HG03439 (cell line): ENCODE measurements around the gene FAM98B.
"Not testable (repeated sequence)": the region's sequence is repeated elsewhere in the genome, so short reads cannot be mapped to it uniquely, and the experiment has no call there.

Source experiments
- ATAC-seq: cut with Tn5 transposase; IDR thresholded peaks from one replicate; pipeline ENCODE4 v1.9.1; 2021; ENCODE audit warnings: mild to moderate bottlenecking, moderate library complexity; ENCODE audit not compliant: unreplicated experiment

The FAM98B gene

GRCh38 chr15:38453971-38454695, at the start of gene FAM98B:
Gene FAM98B, plus strand, starts transcription at chr15:38454127. Its CDS starts 35 bp downstream, at chr15:38454162.
- peak; percentile 93 for ATAC-seq

- no peak for ATAC-seq
These were observed 47.5 kb upstream of the FAM98B start for GRCh38 chr15:38406436-38406835.

- no peak for ATAC-seq
These were observed 45.4 kb upstream of the FAM98B start for GRCh38 chr15:38408576-38408975.

GRCh38 chr15:38411902-38412301, 42.0 kb upstream of the FAM98B start:
- ATAC-seq = no peak

- ATAC-seq = no peak
These were observed 41.5 kb upstream of the FAM98B start for GRCh38 chr15:38412466-38412865.

- no peak for ATAC-seq
These were observed 39.6 kb upstream of the FAM98B start for GRCh38 chr15:38414357-38414756.

GRCh38 chr15:38421069-38421690, 32.7 kb upstream of the FAM98B start:
- ATAC-seq = no peak

- peak; percentile 78 for ATAC-seq
These were observed 29.8 kb upstream of the FAM98B start for GRCh38 chr15:38424101-38424552.

- no peak for ATAC-seq
These were observed 28.7 kb upstream of the FAM98B start for GRCh38 chr15:38425269-38425668.

- no peak for ATAC-seq
These were observed 26.5 kb upstream of the FAM98B start for GRCh38 chr15:38427380-38427779.

- ATAC-seq = no peak
These were observed 23.7 kb upstream of the FAM98B start for GRCh38 chr15:38430106-38430760.

GRCh38 chr15:38436993-38437392, 16.9 kb upstream of the FAM98B start:
- ATAC-seq = no peak

GRCh38 chr15:38437603-38438002, 16.3 kb upstream of the FAM98B start:
- not testable (repeated sequence) for ATAC-seq

GRCh38 chr15:38438031-38438986, 15.6 kb upstream of the FAM98B start:
- ATAC-seq = no peak

GRCh38 chr15:38440353-38441129, 13.4 kb upstream of the FAM98B start:
- ATAC-seq = peak; percentile 74

- ATAC-seq = no peak
These were observed 12.8 kb upstream of the FAM98B start for GRCh38 chr15:38441130-38441519.

- ATAC-seq = no peak
These were observed 766 bp downstream of the FAM98B start for GRCh38 chr15:38454696-38455090.

- ATAC-seq = no peak
These were observed 1.2 kb downstream of the FAM98B start for GRCh38 chr15:38455092-38455491.

GRCh38 chr15:38458646-38459045, 4.7 kb downstream of the FAM98B start:
- no peak for ATAC-seq

- ATAC-seq = no peak
These were observed 5.6 kb downstream of the FAM98B start for GRCh38 chr15:38459480-38459879.
